GM06990 (cell line): ENCODE data around the gene EPN2.
A peak's percentile ranks its signal among the peaks of the same experiment; 100 is the strongest.
"Not testable (repeated sequence)": the region's sequence is repeated elsewhere in the genome, so short reads cannot be mapped to it uniquely, and the experiment has no call there.

ENCODE experiments used
- DNase-seq: peaks from one replicate; pipeline ENCODE4 v3.0.0-alpha.2; 2011; ENCODE audit not compliant: insufficient read length; ENCODE audit errors: extremely low read depth
- H3K27me3 ChIP-seq: replicated peaks from 2 replicates; pipeline ENCODE4 v1.6.0; 2011; ENCODE audit warnings: low read length; ENCODE audit not compliant: control insufficient read depth, insufficient read depth
- H3K36me3 ChIP-seq: 2 replicates; pipeline ENCODE4 v1.5.1; 2011; ENCODE audit warnings: low read length; ENCODE audit not compliant: control insufficient read depth, insufficient read depth
- H3K4me3 ChIP-seq: replicated peaks from 2 replicates; pipeline ENCODE4 v1.5.1; 2011; ENCODE audit warnings: low read depth, mild to moderate bottlenecking, control low read depth, low read length
- CTCF ChIP-seq: IDR thresholded peaks from 2 replicates; pipeline ENCODE4 v1.5.1; 2011; ENCODE audit warnings: low read length, control low read depth, mild to moderate bottlenecking, inconsistent platforms; ENCODE audit not compliant: insufficient read depth, poor library complexity, severe bottlenecking

Gene EPN2

GRCh38 chr17:19226610-19227588 is 10.3 kb upstream of the EPN2 start:
- H3K36me3 ChIP-seq, DNase-seq, H3K27me3 ChIP-seq, H3K4me3 ChIP-seq: not testable (repeated sequence)

GRCh38 chr17:19234676-19235075 is 2.5 kb upstream of the EPN2 start:
- DNase-seq, H3K27me3 ChIP-seq, H3K4me3 ChIP-seq, H3K36me3 ChIP-seq: not testable (repeated sequence)

GRCh38 chr17:19236351-19237138 is 621 bp upstream of the EPN2 start:
- H3K4me3 ChIP-seq, H3K36me3 ChIP-seq, DNase-seq, H3K27me3 ChIP-seq: not testable (repeated sequence)

- Histone ChIP-seq H3K4me3 (peak overlapping the region; percentile 85), H3K27me3 (no peaks in the 10 kb centered on the region), H3K36me3 (no peaks in the 10 kb centered on the region)
- no peak for TF ChIP-seq CTCF
- peak; percentile 64 for DNase-seq
Measured at GRCh38 chr17:19237389-19238166, 412 bp downstream of the EPN2 start.

- H3K27me3 ChIP-seq: no peaks in the 10 kb centered on the region
- peak overlapping the region; percentile 85 for H3K4me3 ChIP-seq
- DNase-seq: peak; percentile 20
- no peaks in the 10 kb centered on the region for H3K36me3 ChIP-seq
- TF ChIP-seq CTCF: no peak
Measured at GRCh38 chr17:19238167-19238505, 970 bp downstream of the EPN2 start.

GRCh38 chr17:19239544-19239943 is 2.4 kb downstream of the EPN2 start:
- DNase-seq: no peak
- TF ChIP-seq CTCF: no peak
- no peaks in the 10 kb centered on the region for H3K27me3 ChIP-seq
- H3K4me3 ChIP-seq: no peak overlapping the region
- H3K36me3 ChIP-seq: no peaks in the 10 kb centered on the region

- DNase-seq: no peak
- H3K4me3 ChIP-seq: no peak overlapping the region
- H3K36me3 ChIP-seq: no peaks in the 10 kb centered on the region
- no peaks in the 10 kb centered on the region for H3K27me3 ChIP-seq
- TF ChIP-seq CTCF: no peak
Measured at GRCh38 chr17:19242323-19242722, 5.2 kb downstream of the EPN2 start.
